Transverse colon (tissue), 4 donors: ENCODE data around the gene SLFN11.
"Not testable (repeated sequence)": the region's sequence is repeated elsewhere in the genome, so short reads cannot be mapped to it uniquely, and the experiment has no call there.

Source experiments
- EP300 ChIP-seq: sonication (generic); formaldehyde crosslinking; IDR thresholded peaks from one replicate; pipeline ENCODE4 v1.6.1; 2017; ENCODE audit warnings: antibody characterized with exemption, low read depth
- POLR2A ChIP-seq: fragments of 450-650 bp; IDR thresholded peaks from one replicate; pipeline ENCODE4 v1.6.1; 2016; ENCODE audit warnings: antibody characterized with exemption, mild to moderate bottlenecking, moderate library complexity
- POLR2AphosphoS5 ChIP-seq, 3 donors: sonication (generic); formaldehyde crosslinking; IDR thresholded peaks; one replicate each; pipeline ENCODE4 v1.6.1; 2016; ENCODE audit warnings: antibody characterized with exemption in 3 of 3
- TF ChIP-seq, protein P1 (sequence below), 5 experiments: fragments of 200-600 bp in 3 of 5; fragments of 450-650 bp in 2 of 5; sonication (generic) in 3 of 5; IDR thresholded peaks; 1 replicate in 2 of 5; 2 replicates in 3 of 5; pipeline ENCODE4 v1.5.1; 2016 to 2017; ENCODE audit warnings: antibody characterized with exemption in 5 of 5, inconsistent platforms in 3 of 5, mild to moderate bottlenecking in 2 of 5, moderate library complexity in 1 of 5

GRCh38 chr17:35414707-35415106 lies 41.3 kb upstream of the SLFN11 start:
- TF ChIP-seq POLR2A; POLR2AphosphoS5 (IDR thresholded peaks at IDR 0.05); EP300: not testable (repeated sequence)
- TF ChIP-seq, protein P1, sequence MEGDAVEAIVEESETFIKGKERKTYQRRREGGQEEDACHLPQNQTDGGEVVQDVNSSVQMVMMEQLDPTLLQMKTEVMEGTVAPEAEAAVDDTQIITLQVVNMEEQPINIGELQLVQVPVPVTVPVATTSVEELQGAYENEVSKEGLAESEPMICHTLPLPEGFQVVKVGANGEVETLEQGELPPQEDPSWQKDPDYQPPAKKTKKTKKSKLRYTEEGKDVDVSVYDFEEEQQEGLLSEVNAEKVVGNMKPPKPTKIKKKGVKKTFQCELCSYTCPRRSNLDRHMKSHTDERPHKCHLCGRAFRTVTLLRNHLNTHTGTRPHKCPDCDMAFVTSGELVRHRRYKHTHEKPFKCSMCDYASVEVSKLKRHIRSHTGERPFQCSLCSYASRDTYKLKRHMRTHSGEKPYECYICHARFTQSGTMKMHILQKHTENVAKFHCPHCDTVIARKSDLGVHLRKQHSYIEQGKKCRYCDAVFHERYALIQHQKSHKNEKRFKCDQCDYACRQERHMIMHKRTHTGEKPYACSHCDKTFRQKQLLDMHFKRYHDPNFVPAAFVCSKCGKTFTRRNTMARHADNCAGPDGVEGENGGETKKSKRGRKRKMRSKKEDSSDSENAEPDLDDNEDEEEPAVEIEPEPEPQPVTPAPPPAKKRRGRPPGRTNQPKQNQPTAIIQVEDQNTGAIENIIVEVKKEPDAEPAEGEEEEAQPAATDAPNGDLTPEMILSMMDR (IDR thresholded peaks at IDR 0.05): not testable (repeated sequence)
